Measurements from ENCODE around the gene SMPD1.

The SMPD1 gene

DNA sequence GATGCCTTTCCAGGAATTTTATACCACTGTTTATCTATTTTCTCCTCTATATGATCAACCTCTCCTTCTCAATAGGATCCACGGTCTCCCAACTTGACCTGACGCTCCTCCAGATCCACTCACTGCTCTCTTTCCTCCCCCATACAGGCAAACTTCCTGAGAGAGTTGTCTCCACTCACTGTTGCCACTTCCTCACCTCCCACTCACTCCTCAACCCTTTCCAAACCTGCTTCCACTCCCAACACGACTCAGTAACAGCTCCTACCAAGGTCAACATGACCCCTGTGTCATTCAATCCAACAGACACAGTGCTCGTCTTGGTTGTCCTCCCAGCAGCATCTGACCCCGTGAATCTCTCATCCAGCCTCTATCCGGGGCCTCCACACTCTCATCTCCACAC is 25.5 kb downstream of the SMPD1 start:
- DNase-seq, result no peak

DNA sequence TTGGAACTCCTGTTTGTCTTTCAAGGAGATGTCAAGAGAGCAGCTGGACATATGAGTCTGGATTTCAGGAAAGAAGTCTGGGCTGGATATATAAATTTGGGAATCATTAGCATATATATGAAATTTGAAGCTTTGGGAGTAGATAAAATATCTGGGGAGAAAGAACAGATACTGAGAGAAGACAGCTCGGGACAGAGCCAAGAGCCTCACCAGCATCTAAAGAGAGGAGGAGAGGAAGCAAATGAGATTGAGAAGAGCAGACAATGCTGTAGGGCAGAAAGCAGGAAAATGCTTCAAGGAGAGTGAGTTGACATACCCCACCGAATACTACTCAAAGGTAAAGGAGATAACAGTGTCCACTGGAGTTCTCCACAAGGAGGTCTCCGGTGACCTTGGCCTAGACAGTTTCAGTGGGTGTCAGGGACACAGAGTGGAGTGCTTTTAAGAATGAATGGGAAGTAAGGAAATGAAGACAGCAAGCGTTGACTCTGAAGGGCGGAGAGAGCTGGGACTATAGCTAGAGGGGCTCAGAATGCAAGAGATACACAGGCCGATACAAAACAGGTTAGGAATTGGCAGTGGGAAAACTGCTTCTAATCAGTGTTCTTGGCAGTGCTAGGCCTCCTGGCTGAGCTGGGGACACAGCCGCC is 27.8 kb downstream of the SMPD1 start:
- no peak for DNase-seq

DNA sequence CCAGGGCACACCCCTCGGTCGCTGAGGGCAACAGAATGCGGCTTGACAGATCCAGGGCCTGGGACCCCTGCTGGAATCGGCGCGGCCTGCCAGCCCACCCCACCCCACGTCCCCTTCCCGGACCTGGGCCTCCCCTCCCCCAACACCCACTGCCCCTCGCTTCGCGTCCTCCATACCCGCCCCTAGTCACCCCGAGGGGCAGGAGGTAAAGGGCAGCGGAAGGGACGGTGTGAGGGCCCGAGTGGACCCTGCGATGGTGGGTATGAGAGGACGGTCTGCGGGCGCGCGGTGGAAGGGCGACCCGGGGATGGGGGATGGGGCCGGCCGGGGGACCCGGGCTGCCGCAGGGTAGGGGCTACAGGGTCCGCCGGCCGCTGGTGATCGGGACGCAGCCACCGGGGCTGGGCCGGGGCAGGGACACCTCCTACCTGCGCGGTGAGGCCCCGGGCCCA is 28.3 kb downstream of the SMPD1 start:
- no peak for DNase-seq

DNA sequence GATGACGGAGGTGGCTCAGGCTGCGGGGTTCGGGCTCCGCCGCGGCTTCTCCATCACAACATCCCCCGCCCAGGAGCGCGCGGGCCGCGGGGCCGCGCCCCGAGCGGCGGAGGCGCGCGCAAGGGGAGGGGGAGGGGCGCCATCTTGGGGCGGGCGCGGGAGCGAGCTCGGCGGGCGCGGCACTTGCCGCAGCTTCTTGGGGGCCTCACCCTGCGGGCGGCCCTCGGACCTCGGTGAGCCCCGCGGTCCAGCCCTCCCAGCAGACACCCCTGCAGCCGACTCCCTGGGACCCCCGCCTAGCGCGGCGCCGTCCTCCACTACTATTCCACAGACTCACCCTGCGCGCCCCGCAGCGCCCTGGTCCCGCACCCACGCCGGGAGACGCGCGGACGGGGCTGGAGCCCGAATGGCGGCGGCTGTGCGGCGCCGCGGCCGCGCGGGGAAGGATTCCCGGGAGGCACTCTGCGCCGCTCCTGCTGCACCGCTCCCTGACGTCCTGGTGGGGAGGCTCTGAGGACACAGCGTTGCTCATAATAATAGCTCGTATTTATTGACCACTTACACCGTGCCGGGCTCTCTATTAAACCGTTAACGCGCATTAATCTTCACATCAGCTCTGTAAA is 28.8 kb downstream of the SMPD1 start, which contains the start of gene APBB1:
Gene APBB1 (minus strand): TSS at position 86 of the 623 bp plus-strand sequence. CDS start 7,747 bp downstream, outside the sequence.
- DNase-seq, result no peak

DNA sequence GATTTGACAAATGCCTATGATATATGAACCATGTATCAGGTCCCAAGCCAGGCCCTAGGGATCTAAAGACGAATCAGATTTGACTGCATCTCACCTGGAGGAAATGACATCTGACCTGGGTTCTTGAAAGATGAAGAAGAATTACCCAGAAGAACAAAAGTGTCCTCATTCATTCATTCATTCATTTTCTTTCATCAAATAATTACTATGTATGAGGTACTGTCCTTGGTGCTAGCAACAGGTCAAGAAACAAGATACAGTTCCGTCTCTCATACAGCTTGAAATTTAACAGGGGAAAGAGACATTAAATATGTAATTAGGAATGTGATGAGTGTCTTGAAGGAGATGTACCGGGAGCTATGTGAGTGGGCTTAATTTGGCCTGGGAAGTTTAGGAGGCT is 30.4 kb downstream of the SMPD1 start:
- no peak for DNase-seq

DNA sequence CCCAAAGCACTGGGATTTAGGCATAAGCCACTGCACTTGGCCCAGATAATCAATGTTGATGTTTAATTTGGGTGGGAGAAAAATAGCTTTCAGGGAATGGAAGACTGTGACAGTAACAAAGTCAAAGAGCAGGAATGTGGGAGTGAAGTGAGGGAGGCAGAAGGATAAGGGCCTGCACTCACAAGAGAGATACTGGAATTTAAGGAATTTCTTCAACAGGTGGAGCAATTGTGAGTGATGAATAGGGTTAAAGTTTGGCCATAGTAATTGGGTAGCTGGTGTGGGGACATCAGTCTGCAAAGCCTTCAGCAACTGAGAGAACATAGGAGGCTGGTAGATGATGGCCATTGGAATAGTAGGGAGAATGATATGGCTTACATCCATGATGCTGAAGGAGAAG is 37.2 kb downstream of the SMPD1 start:
- DNase-seq, result no peak

DNA sequence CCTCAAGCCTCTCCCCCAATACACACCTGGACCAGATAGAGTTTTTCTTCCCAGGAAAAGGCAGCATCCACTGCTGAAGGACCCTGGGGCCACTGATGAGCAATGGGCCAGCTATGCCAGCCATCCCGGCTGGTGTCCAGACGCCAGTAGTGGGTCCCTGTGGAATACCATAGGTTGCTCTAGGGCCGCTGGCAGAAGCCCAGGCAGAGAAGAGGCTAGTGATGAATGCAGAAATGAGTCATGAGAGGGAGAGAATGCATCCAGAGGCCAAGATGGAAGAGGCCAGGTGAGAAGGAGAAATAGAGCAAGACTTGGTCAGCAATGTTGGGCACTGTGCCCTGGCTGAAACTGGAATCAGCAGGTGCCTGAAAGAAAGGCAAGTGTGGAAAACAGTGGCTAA is 41.6 kb downstream of the SMPD1 start:
- DNase-seq, result no peak

DNA sequence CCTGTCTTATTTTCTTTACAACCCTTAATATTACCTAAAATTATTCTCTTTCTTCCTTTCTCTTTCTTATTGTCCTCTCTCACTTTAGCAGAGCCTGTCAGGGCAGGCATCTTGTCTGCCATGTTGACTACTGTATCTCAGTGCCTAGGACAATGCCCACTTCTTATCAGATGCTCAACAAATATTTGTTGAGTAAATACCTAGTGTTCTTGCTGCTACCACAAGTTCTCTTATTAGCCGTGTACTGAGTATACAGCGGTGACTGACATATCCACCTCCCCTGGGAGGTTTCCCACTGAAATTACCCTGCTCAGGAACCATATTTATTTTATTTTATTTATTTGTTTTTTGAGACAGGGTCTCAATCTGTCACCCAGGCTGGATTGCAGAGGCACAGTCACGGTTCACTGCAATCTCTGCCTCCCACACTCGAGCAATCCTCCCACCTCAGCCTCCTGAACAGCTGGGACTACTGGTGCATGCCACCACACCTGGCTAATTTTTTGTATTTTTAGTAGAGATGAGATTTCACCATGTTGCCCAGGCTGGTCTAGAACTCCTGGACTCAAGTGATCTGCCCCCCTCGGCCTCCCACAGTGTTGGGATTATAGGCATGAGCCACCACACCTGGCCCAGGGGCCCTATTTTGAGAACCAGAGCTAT is 43.9 kb downstream of the SMPD1 start:
- peak; percentile 12 for DNase-seq

DNA sequence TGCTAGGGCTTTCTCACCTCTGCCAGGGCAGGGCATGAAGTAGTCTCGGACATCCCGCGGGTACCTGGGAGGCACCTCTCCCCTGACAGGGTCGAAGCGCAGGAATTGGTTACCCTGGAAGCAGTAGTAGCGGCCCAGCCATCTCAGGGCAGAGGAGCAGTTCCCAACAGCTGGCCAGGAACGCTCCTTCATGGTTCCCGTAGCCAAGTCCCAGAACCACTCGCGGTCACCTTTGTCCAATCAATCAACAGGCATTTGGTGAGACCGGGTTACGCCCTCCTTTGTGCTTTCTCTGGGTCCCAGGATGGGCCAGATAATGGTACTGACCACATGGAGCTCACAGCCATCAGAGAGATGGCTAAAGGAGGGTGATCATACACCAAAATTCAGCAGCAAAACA is 47.1 kb downstream of the SMPD1 start:
- DNase-seq, result no peak

DNA sequence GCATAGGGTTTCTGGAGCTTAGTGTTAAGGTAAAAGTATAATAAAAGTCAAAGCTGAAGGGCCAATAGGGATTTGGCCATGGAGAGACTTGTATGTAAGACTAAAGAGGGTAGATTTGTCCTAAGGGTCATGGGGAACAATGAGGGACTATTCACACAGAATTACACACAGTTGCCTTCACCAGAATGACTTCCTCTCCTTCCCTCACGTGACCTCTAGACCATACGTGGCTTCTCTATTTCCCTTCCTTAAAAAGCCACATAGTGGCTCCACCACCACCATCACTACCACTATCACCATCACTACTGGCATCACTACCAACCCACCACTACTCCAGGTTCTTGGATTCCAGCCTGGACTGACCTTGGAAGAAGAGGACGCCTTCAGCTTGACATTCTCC is 47.7 kb downstream of the SMPD1 start:
- DNase-seq, result no peak

DNA sequence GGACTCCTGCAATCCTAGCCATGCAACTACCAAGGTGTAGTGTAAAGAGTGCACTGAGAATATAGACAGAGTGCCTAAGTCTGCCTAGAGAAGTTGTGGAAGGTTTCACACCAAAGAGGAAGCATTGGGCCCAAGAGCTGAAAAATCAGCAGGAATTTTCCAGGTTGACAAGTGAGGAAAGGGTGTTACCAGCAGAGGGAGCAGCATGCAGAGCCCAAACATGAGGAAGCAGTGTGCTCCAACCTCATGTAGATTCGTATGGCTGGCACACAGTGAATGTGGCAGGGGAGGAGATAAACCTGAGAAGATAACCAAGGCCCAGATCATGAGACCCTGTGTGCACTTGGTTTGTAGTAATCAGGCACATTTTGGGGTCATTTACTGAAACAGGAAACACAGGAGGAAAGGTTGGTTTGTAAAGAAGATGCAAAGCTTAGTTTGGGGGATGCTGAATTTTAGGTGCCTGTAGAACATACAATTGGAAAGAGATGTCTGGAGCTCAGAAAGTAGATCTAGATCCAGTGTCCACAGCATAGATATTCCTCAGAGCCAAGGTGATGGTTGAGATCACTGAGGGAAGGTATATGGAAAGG is 48.8 kb downstream of the SMPD1 start:
- peak; percentile 10 for DNase-seq

DNA sequence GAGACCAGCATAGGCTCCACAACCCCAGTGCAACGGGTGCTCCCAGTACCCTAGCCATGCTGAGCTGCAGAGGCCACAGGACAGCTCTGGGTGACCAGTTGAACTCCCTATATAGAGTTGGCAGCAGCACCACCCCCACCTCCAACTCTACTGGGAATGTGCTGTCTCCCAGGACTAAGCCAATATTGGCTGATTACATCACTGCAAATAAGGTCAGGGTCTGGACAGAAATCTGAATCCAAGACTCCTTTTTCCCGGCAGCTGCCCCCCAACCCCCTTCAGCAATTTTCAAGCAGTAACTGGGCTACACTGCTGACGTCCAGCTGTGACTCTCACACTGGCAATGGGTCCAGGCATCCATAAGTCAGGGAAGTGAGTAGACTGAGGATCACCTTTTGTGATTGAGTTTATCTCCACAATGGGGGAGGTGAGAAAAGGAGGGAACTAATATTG is 50.7 kb downstream of the SMPD1 start, which contains the start of gene HPX:
Gene HPX (minus strand): TSS at position 82 of the 453 bp plus-strand sequence. CDS start 24 bp downstream, at position 58.
- no peak for DNase-seq

DNA sequence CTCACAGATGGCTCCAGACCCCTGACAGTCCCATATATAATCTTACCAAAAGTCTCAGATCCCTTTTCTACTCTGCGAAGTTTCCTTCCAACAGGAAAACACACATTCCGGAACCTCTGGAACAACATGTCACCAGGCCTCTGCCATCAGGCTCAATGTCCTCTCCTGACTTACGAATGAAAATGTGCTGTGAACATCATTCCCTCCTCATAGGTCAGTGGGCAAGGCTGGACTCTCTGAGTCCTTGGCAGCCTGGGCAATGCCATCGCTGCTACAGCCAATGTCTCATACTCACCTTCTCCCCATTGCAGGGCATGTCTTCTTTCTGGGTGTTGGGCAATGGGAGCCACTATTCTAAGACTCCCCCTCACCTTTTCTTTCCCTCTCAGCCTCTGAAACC is 52.2 kb downstream of the SMPD1 start:
- DNase-seq, result no peak

DNA sequence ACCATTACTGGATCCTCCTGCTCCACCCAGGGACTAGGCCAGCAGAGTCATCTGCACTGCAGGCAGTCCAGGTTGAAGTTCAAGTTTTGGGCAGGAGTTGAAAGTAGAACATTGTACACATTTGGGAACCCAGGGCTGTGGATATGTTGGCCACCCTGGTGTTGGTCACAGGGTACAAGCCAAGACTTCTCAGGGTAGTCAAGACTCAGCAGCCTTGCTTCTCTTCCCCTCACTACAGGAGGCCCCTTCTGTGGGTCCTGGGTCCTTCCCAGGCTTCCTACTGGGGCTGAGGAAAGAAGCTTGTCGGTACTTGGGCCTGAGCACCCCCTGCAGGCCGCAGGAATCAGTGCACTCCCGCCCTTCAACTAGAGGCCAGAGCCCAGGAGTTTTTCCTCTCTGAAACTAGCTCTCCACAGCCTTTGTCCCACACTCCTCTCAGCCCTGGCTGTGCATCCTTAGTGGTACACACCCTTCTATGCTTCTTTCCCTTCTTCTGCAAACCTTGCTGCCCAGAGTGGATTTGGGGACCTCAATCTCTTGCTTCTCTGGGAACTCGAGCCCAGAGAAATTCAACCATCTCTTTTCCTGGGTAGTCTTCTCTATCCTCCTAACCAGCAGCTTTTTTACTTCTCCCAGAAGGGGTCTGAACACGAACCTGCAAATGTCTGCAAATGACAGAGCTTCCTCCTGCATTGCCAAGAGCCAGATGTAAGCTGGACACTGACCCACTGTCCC is 53.2 kb downstream of the SMPD1 start:
- DNase-seq, result peak; percentile 21

All from NCI-H1694 (cell line).